GM21619 (cell line): ENCODE measurements around the gene CHRDL1.
"Not testable (repeated sequence)": the region's sequence is repeated elsewhere in the genome, so short reads cannot be mapped to it uniquely, and the experiment has no call there.

Experiments
- ATAC-seq: cut with Tn5 transposase; IDR thresholded peaks from one replicate; pipeline ENCODE4 v1.9.1; 2021; ENCODE audit not compliant: unreplicated experiment

CHRDL1 gene

DNA sequence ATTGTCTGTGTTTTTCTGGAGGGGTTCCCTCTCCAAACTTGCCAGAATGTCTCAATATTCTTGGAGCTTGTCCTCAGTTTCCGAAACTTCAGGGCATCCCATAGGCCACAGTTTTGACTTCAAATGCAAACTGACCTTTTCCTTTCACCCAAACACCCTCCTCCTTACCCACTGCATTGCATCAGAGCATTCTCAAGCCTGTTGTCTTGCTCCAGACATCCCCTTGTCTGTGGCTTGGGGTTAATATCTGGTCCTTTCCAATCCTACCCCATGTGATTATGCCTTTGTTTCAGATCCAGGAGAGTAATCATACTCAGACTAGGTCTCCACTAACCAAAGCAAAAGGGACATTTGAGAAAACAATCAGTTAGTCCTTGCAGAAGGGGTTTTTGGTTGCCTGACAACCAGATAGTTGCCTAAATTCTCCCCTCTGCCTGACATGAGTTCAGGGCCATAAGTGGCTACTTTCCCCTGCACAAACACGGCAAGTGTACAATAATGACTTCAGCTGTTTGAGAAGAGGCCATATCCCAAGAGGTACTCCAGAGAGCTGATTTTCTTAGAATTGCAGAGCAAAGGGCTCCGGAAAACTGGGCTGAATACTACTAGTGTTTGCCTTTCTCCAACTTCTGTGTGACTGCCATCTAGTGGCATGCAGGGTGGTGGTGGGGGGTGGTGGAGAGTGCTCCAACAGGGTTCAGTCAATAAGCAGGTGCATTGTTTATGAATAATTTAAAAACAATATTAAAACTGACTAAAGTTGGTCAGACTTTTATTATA, 130.2 kb downstream of the CHRDL1 start:
- peak; percentile 60 for ATAC-seq

DNA sequence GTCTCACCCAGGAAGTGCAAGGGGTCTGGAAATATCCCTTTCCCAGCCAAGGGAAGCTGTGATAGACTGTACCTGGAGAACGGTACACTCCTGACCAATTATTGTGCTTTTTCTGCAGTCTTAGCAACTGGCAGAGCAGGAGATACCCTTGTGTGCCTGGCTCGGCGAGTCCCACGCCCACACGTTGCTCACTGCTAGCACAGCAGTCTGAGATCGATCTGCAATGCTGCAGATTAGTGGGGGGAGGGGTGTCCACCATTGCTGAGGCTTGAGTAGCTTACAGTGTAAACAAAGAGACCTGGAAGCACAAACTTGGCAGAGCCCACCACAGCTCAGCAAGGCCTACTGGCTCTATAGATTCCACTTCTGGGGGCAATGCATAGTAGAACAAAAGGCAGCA, 138.5 kb downstream of the CHRDL1 start:
- ATAC-seq: no peak

GRCh38 chrX:110654280-110654679, 141.3 kb downstream of the CHRDL1 start:
- not testable (repeated sequence) for ATAC-seq

DNA sequence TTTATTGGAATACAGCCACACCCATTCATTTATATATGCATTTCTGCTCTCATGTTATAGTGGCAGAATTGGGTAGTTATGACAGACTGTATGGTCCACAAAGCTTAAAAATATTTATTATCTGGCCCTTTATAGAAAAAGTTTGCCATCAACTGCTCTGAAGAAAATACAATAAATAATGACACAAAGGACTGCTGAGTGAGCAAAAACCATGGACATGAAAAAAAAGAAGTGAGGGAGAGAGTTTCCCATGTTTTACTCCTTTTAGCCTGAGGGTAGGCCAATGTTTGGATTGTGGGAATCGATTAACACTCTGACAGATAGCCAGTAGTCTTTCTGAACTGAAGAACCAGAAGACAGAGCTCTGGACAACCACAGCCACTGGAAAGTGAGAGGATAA, 149.2 kb downstream of the CHRDL1 start:
- no peak for ATAC-seq
